Mesodermal cell (in vitro differentiated cells): ENCODE measurements around the gene TGM5.

Experiments
- H3K27ac ChIP-seq: 2 replicates; pipeline ENCODE4 v1.7.0; 2013; ENCODE audit warnings: mild to moderate bottlenecking, low read depth, low read length, moderate library complexity; ENCODE audit not compliant: severe bottlenecking
- H3K36me3 ChIP-seq: 2 replicates; pipeline ENCODE4 v1.7.1; 2013; ENCODE audit warnings: mild to moderate bottlenecking, low read length, moderate library complexity; ENCODE audit not compliant: control insufficient read depth, insufficient read depth
- H3K4me1 ChIP-seq: one replicate; pipeline ENCODE4 v1.7.1; 2013; ENCODE audit warnings: mild to moderate bottlenecking, low read length; ENCODE audit not compliant: insufficient read depth, control insufficient read depth, poor library complexity, severe bottlenecking
- H3K4me3 ChIP-seq: 2 replicates; pipeline ENCODE4 v1.7.0; 2013; ENCODE audit warnings: low read length, control low read depth, mild to moderate bottlenecking; ENCODE audit not compliant: insufficient read depth, poor library complexity, severe bottlenecking; ENCODE audit errors: extremely low read depth
- H3K9me3 ChIP-seq: 2 replicates; pipeline ENCODE4 v1.7.1; 2013; ENCODE audit warnings: mild to moderate bottlenecking, low read length, moderate library complexity; ENCODE audit not compliant: control insufficient read depth
- WGBS, 2 experiments: methylation state at CpG; one replicate each; pipeline ENCODE4 v1.1.5; 2013; ENCODE audit warnings: missing lambda C conversion rate in 2 of 2; ENCODE audit not compliant: insufficient coverage in 2 of 2; 5-methylcytosine and 5-hydroxymethylcytosine counted together

TGM5 gene

DNA sequence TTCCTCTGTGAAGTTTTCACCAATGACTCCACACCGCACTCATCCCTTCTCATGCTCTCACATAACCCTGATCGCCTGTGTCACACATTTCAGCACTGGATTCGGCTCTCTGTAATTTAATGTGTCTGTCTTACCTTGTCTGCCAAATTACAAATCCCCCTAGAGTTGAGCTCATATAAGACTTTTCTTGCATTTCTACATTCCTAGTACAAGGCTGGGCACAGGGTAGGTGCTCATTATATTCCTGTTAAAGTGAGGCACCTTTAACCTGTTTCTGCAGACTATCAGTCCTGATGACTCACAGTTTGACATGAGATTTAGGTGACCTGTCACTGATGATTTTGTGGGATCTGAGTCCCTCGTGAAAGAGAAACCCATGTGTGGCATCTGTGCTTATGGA lies 22.6 kb downstream of the TGM5 start:
- H3K4me3 ChIP-seq: no peak overlapping the region
- H3K4me1 ChIP-seq: no peaks in the 10 kb centered on the region
- no peaks in the 10 kb centered on the region for H3K36me3 ChIP-seq
- whole genome bisulfite sequencing, 2 experiments: 89 to 100% methylated on average over 4 of the region's 4 CpGs
- no peaks in the 10 kb centered on the region for H3K9me3 ChIP-seq
- H3K27ac ChIP-seq: no peak overlapping the region

DNA sequence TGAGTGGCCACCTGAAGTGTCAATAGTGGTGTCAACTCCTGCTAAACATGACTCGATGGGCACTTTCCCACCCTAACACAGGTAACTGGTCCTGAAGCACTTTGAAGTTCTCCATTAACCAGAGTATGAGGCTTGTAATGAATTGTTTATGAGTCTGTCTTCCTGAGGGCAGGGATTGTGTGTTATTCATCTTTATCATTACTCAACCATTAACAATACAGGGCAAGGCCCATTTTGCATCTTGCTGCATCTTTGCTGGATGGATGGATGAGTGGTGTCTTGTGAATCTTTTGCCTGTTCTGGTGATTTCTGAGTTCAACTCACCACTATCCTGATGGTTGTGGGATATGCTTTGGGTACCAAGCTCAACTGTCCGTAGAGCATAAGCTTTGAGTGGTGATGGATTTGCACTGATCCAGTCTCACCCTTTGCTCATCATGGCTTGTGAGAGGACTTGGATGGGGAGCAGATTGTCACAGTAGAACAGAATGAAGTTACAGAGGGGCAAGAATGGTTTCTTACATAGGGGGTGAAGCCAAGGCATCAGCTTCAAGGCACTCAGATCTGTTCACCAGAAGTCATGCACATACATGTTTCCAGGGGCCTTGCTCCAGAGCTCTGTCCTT lies 23.6 kb downstream of the TGM5 start:
- H3K36me3 ChIP-seq: no peaks in the 10 kb centered on the region
- peaks cover 5% of the 10 kb centered on the region for H3K4me1 ChIP-seq
- WGBS, 2 experiments: 80 to 100% methylated on average over 1 to 2 of the region's 2 CpGs
- H3K4me3 ChIP-seq: no peak overlapping the region
- H3K27ac ChIP-seq: no peak overlapping the region
- no peaks in the 10 kb centered on the region for H3K9me3 ChIP-seq

DNA sequence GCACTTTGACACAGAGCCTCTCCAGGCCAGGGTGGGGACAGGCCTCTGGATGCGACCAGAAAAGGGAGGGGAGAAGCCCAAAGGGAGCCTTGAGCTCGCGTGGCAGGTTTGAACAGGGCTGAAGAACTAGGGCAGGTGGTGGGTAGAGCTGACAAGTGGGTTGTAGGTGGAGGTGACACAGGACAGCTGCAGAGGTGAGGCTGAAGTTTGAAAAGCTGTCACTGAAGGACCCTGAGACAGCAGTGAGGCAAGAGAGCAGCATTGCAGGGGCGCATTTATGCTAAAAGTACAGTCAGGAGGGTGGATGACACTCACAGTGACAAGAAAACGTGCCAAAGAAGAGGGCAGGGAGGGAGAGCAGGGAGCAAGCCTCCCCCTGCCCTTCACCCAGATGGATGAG lies 24.1 kb downstream of the TGM5 start:
- Histone ChIP-seq H3K4me3 (no peak overlapping the region), H3K27ac (no peak overlapping the region), H3K9me3 (no peaks in the 10 kb centered on the region), H3K4me1 (peaks cover 5% of the 10 kb centered on the region), H3K36me3 (no peaks in the 10 kb centered on the region)
- WGBS, 2 experiments: 86 to 88% methylated on average over 4 to 5 of the region's 5 CpGs

DNA sequence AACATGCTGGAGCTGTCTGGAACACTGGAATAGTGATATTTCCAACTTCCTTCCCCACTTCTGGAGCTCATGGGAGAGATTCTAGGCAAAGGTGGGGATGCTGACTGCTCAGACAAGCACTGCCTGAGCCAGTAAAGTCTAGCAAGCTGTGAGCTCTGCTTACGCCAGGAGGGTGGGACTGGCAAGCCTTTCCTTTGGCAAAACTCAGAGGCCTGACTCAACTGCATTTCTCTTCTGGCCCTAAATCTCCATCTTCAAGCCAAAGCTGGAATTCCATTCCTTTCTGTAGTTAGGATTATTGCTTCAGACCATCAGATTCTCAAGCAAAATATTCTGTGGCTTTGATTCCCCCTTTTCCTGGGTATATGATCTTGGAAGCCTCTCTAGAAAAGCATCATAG lies 25.6 kb downstream of the TGM5 start:
- Histone ChIP-seq H3K27ac (no peak overlapping the region), H3K36me3 (no peaks in the 10 kb centered on the region), H3K9me3 (no peaks in the 10 kb centered on the region), H3K4me3 (no peak overlapping the region), H3K4me1 (peaks cover 5% of the 10 kb centered on the region)
- WGBS, 2 experiments: 90 to 100% methylated on average over 1 of the region's 1 CpG

DNA sequence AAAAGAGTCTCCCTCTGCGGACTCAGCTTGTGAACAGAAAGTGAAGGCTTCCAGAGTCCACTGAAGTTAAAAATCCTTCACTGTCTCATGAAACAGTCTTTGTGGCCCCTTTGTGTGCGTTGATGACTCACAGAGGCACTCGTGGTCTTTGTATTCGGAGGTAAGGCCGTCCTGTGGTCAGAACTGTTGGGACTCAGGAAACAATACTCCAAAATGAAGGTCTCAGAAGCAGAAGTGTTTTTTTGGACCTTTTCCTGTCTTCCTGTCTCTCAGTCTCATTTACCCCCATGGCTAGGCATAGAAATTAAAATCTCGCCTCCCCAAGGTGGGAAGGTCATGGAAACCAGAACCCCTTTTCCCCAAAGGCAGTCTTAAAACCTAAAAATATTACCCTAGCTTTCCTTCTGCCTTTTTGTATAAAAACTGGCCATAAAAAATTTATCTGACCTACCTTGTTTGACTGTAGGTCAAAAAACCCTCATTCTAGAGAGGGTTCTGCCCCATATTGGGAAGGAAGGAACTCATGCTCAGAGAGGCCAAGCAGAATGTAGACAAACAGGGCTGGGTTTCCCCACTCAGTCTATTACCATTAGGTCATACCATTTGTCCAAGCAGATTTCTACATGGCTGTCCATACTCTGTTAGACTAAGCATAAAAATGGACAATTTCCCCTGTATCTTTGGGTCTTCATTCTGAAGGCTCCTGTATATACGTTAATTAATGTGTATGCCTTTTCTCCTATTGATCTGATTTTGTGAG lies 26.8 kb downstream of the TGM5 start:
- Histone ChIP-seq H3K36me3 (no peaks in the 10 kb centered on the region), H3K9me3 (no peaks in the 10 kb centered on the region), H3K27ac (no peak overlapping the region), H3K4me1 (peaks cover 5% of the 10 kb centered on the region), H3K4me3 (no peak overlapping the region)
- WGBS, 2 experiments: 82 to 95% methylated on average over 5 to 6 of the region's 7 CpGs

DNA sequence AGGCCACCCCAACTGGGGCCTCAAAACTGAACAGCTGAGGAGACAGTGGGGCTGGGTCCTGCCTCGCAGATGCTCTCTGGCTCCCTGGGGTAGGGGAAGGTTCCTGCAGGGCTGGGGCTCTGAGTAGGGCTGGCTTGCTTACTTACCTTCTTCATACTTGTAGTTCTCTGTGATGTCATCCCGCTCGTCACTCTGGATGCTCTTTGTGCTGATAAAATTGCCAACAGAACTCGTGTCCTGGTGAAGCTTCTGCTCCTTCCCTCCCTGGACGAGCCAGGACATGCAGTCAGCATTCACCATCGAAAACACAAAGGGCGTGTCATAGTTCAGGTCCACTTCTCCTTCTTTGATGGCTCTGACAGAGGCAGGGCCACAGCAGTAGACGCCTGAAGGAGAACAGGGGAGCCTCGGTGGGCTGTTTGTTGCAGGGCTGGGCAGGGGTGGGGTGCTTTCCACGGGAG lies 28.0 kb downstream of the TGM5 start:
- Histone ChIP-seq H3K9me3 (no peaks in the 10 kb centered on the region), H3K27ac (no peak overlapping the region), H3K4me1 (peaks cover 5% of the 10 kb centered on the region), H3K4me3 (no peak overlapping the region), H3K36me3 (no peaks in the 10 kb centered on the region)
- WGBS, 2 experiments: 86 to 90% methylated on average over 8 to 10 of the region's 10 CpGs

DNA sequence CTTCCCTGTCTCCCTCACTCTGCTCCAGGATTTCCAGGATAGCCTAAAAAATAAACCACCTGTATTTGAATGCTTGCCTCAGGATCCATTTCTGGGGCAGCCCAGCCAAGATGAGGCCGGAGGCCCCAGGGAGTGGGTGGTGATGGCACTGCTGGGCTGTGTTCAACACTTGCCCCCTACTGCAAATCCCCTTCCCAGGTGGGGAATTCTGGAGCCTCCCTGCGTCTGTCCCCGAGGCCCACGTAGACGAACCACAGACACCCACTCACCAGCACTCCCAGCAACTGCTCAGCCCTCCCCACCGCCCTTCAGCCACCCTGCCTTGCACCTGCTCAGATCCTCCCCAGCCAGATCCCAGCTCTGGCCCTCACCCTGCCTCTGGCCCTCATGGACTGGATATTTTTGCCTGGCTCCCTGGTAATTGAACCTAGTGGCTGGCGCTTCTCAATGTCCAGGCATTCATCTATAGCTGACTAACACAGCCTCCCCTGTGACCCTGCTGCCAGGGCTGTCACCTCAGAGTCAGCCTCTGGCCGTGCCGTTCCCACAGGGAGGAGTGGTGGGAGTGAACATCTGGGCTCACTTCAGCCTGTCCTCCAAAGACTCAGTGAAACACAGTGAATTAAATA lies 28.8 kb downstream of the TGM5 start:
- Histone ChIP-seq H3K36me3 (no peaks in the 10 kb centered on the region), H3K4me1 (peaks cover 5% of the 10 kb centered on the region), H3K4me3 (no peak overlapping the region), H3K9me3 (no peaks in the 10 kb centered on the region), H3K27ac (no peak overlapping the region)
- WGBS, 2 experiments: 88 to 94% methylated on average over 6 of the region's 9 CpGs

DNA sequence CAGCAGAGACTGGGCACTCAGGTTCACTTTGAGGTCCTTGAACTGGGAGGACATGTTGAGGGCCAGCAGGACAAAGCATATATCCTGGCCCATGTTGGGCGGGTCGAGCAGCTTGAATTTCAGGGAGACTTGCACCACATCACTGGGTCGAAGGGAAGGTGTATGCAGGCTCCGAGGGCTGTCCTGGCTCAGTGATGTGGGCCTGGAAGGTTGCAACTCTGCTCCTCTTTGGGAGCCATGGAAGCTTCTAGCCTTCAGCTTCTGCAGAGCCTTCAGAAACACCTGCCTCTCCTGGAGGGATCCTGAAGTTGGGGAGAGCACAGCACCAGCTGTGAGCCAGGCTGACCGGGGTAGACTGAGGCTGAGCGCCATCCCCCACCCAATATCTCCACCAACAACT lies 31.2 kb downstream of the TGM5 start:
- H3K9me3 ChIP-seq: no peaks in the 10 kb centered on the region
- 86 to 100% methylated on average over 2 to 4 of the region's 6 CpGs for WGBS, 2 experiments
- peaks cover 5% of the 10 kb centered on the region for H3K4me1 ChIP-seq

DNA sequence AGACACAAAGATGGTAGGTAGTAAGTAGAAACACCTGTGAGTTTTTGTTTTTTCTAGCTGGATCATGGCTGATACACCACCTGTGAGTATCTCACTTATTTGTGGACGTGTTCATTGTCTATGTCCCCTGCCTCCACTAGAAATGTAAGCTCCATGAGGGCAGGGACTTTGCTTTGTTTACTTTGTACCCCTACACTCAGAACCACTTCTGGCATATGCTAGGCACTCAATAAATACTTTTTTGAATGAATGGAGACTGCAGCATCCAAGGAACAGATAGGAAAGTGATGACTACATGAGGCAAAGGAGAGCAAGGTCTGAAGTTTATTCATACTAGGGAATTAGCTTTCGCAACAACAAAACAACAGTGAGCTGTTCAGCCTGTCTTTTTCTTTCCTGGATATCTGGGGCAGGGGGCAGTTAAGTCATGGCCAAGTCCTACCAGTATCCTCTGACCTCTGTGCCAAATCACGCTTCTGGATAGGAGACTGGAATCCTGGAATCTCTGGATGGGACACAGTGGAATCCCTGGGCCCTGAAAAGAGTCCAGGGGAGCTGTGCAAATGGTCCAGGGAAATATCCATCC lies 34.3 kb downstream of the TGM5 start:
- 95 to 100% methylated on average over 2 of the region's 3 CpGs for WGBS, 2 experiments
- Histone ChIP-seq H3K27ac (no peak overlapping the region), H3K4me3 (no peak overlapping the region), H3K36me3 (no peaks in the 10 kb centered on the region), H3K9me3 (no peaks in the 10 kb centered on the region), H3K4me1 (no peaks in the 10 kb centered on the region)

More for the DNA sequence above, 31.2 kb downstream of the TGM5 start:
- no peak overlapping the region for H3K4me3 ChIP-seq
- H3K36me3 ChIP-seq: no peaks in the 10 kb centered on the region
- no peak overlapping the region for H3K27ac ChIP-seq

DNA sequence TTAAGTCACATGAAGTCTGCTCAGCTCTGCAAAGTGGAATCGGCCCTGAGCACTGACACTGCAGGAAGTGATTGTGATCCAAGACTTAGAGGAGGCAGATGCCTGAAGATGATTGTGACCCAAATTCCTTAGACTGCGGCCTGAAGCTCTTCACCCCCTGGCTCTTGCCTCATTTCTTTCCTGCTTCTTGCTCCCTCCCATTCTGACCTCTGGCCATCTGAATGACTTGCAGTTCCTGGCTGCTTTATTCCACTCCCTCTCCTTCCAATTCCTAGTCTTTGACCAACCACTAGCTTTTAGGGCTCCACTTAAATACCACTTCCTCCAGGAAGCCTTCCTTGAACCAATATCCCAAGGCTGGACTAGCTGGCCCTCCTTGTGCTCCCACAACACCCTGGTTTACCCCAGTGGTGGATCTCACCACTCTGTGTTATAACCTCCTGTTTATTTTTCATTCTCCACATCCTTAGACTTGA lies 36.0 kb downstream of the TGM5 start:
- no peaks in the 10 kb centered on the region for H3K9me3 ChIP-seq
- no peaks in the 10 kb centered on the region for H3K36me3 ChIP-seq
- no peaks in the 10 kb centered on the region for H3K4me1 ChIP-seq
- no peak overlapping the region for H3K4me3 ChIP-seq
- H3K27ac ChIP-seq: no peak overlapping the region
- 90 to 95% methylated on average over 2 of the region's 2 CpGs for WGBS, 2 experiments
